K562 (cell line): ENCODE results near the gene TFPT. TPM values are rescaled to one million over a fixed set of nuclear protein-coding genes. Genes with fewer than 3 reads are reported as not detected.
A peak's percentile ranks its signal among the peaks of the same experiment; 100 is the strongest.

Experiments used
- AFF1 ChIP-seq, 2 experiments: fragments of 450-650 bp; IDR thresholded peaks; 2 replicates each; pipeline ENCODE4 v1.6.1; 2018; ENCODE audit warnings: mild to moderate bottlenecking in 2 of 2, low read depth in 1 of 2; ENCODE audit not compliant: partially characterized antibody in 2 of 2
- ARNT ChIP-seq, 2 experiments: fragments of 450-650 bp; IDR thresholded peaks; 2 replicates each; pipeline ENCODE4 v1.6.1; 2016; ENCODE audit warnings: mild to moderate bottlenecking in 1 of 2
- CREB3L1 ChIP-seq: fragments of 450-650 bp; IDR thresholded peaks from 2 replicates; pipeline ENCODE4 v1.6.1; 2014; ENCODE audit warnings: low read depth, mild to moderate bottlenecking, moderate library complexity, borderline replicate concordance
- HDAC2 ChIP-seq: fragments of 450-650 bp; IDR thresholded peaks from 2 replicates; pipeline ENCODE4 v1.6.1; 2016; ENCODE audit warnings: mild to moderate bottlenecking
- KLF6 ChIP-seq: fragments of 250-450 bp; sonication (Bioruptor Pico); IDR thresholded peaks from 2 replicates; pipeline ENCODE4 v1.4.0; 2020; ENCODE audit warnings: mild to moderate bottlenecking, moderate library complexity, borderline replicate concordance
- NFRKB ChIP-seq: fragments of 450-650 bp; IDR thresholded peaks from 2 replicates; pipeline ENCODE4 v1.6.1; 2016; ENCODE audit warnings: low read depth
- RBM39 ChIP-seq: fragments of 200-400 bp; formaldehyde crosslinking; optimal IDR thresholded peaks from 2 replicates; pipeline ENCODE3; 2018; ENCODE audit warnings: low read depth, low read length
- RCOR1 ChIP-seq, 2 experiments: IDR thresholded peaks; 2 replicates each; pipeline ENCODE4 v1.6.1; 2012; ENCODE audit warnings: low read depth in 2 of 2, low read length in 2 of 2, borderline replicate concordance in 1 of 2, improper control_type of control experiment in 1 of 2
- SREBF1 ChIP-seq: fragments of 150-350 bp; IDR thresholded peaks from 2 replicates; pipeline ENCODE4 v1.6.1; 2014; ENCODE audit warnings: antibody characterized with exemption, low read depth, low read length, borderline replicate concordance
- ZNF24 ChIP-seq: fragments of 450-650 bp; IDR thresholded peaks from 2 replicates; pipeline ENCODE4 v1.6.1; 2016
- polyA plus RNA-seq, 8 experiments: library from polyadenylated mRNA; depleted of rRNA in 4 of 8; stranded (reverse) in 5 of 8; unstranded in 3 of 8; fragments of >200 nt; fragmentation: Nextera tagmentation in 2 of 8; fragmentation: Illumina TruSeq in 1 of 8; extraction: Ambion mirVana in 2 of 8; extraction: Trizol in 1 of 8; gene quantifications; 2 replicates each; pipeline versions ENCODE4 v1.2.1 to v1.2.3, GENCODE V29; 2011 to 2014; ENCODE audit warnings: inconsistent platforms in 1 of 8, missing spikeins in 1 of 8
- total RNA-seq, 7 experiments: library from RNA; depleted of rRNA in 6 of 7; stranded (reverse); fragments of >200 nt in 6 of 7; fragmentation: Illumina TruSeq in 2 of 7; extraction: Trizol in 2 of 7; gene quantifications; 2 replicates each; pipeline versions ENCODE4 v1.2.1 to v1.2.3, GENCODE V29; 2011 to 2021; ENCODE audit warnings: low replicate concordance in 1 of 7

TFPT gene
- total and polyA plus RNA-seq, 9 of the 15 experiments (the other 6 are each of a cell fraction or from before 2014, with no cell fraction given), result 0.72 to 16.4 (median 9.2) TPM

- TF ChIP-seq AFF1 (IDR thresholded peaks at IDR 0.05; ENCODE audit: low read depth in 1 of 2, partially characterized antibody in 2 of 2) (peak in 1 of 2 experiments; percentile 94), ZNF24 (peak; percentile 55; the same call in 1 of the 2 replicates), RCOR1 (IDR thresholded peaks at IDR 0.05; ENCODE audit: borderline replicate concordance in 1 of 2, low read depth in 2 of 2, low read length in 2 of 2) (peak; percentile 97 to 99), ARNT (IDR thresholded peaks at IDR 0.05) (peak; percentile 44 to 63; a peak in 1 of 4 replicates), HDAC2 (peak; percentile 100), RBM39 (peak; percentile 57), SREBF1 (peak; percentile 68; the same call in 1 of the 2 replicates), KLF6 (CRISPR knock-in tag) (0 out of 2 replicates have a peak, but pooled peaks have one; percentile 20), NFRKB (0 out of 2 replicates have a peak, but pooled peaks have one; percentile 32), CREB3L1 (peak; percentile 90)
- TF ChIP-seq, all 486 proteins: peak for 118
Measured at GRCh38 chr19:54102421-54103169, 12.9 kb downstream of the TFPT start, which contains the start of gene NDUFA3 (continued).
